Measurements from ENCODE around the gene TAF4B.
"Not testable (repeated sequence)": the region's sequence is repeated elsewhere in the genome, so short reads cannot be mapped to it uniquely, and the experiment has no call there.

The TAF4B gene

GRCh38 chr18:26226229-26227050 is at the start of gene TAF4B:
Gene TAF4B (plus strand): TSS chr18:26226445. CDS start chr18:26226934, 489 bp downstream.
- DNase-seq (ENCODE audit: low spot score) (peak; percentile 83), FAIRE-seq (no peak)

GRCh38 chr18:26181343-26181826 is 44.9 kb upstream of the TAF4B start:
- FAIRE-seq (no peak), DNase-seq (ENCODE audit: low spot score) (no peak)

- no peak for DNase-seq (ENCODE audit: low spot score)
Measured at GRCh38 chr18:26183395-26184112, 42.7 kb upstream of the TAF4B start.

GRCh38 chr18:26185267-26185666 is 41.0 kb upstream of the TAF4B start:
- FAIRE-seq (no peak), DNase-seq (ENCODE audit: low spot score) (no peak)

More at GRCh38 chr18:26183395-26184112, 42.7 kb upstream of the TAF4B start:
- no peak for FAIRE-seq

- FAIRE-seq (no peak), DNase-seq (ENCODE audit: low spot score) (no peak)
Measured at GRCh38 chr18:26190506-26190905, 35.7 kb upstream of the TAF4B start.

GRCh38 chr18:26192233-26192632 is 34.0 kb upstream of the TAF4B start:
- no peak for DNase-seq (ENCODE audit: low spot score)
- no peak for FAIRE-seq

- DNase-seq (ENCODE audit: low spot score): no peak
- FAIRE-seq: no peak
Measured at GRCh38 chr18:26196605-26197004, 29.6 kb upstream of the TAF4B start.

GRCh38 chr18:26202001-26202400 is 24.2 kb upstream of the TAF4B start:
- FAIRE-seq; DNase-seq (ENCODE audit: low spot score): not testable (repeated sequence)

- FAIRE-seq (no peak), DNase-seq (ENCODE audit: low spot score) (no peak)
Measured at GRCh38 chr18:26205318-26205717, 20.9 kb upstream of the TAF4B start.

- DNase-seq (ENCODE audit: low spot score): no peak
- no peak for FAIRE-seq
Measured at GRCh38 chr18:26206488-26206887, 19.8 kb upstream of the TAF4B start.

- no peak for FAIRE-seq
Measured at GRCh38 chr18:26207937-26208336, 18.3 kb upstream of the TAF4B start.

GRCh38 chr18:26208977-26209376 is 17.3 kb upstream of the TAF4B start:
- DNase-seq (ENCODE audit: low spot score): no peak
- no peak for FAIRE-seq

More at GRCh38 chr18:26207937-26208336, 18.3 kb upstream of the TAF4B start:
- no peak for DNase-seq (ENCODE audit: low spot score)

GRCh38 chr18:26210147-26210546 is 16.1 kb upstream of the TAF4B start:
- no peak for DNase-seq (ENCODE audit: low spot score)
- FAIRE-seq: no peak

- FAIRE-seq (no peak), DNase-seq (ENCODE audit: low spot score) (no peak)
Measured at GRCh38 chr18:26215247-26215970, 10.8 kb upstream of the TAF4B start.

- DNase-seq (ENCODE audit: low spot score) (no peak), FAIRE-seq (no peak)
Measured at GRCh38 chr18:26225022-26225693, 1.1 kb upstream of the TAF4B start.

GRCh38 chr18:26225915-26226228 is 373 bp upstream of the TAF4B start:
- FAIRE-seq (no peak), DNase-seq (ENCODE audit: low spot score) (no peak)

GRCh38 chr18:26227051-26227670 is 916 bp downstream of the TAF4B start:
- peak; percentile 1 for DNase-seq (ENCODE audit: low spot score)
- FAIRE-seq: no peak

- DNase-seq (ENCODE audit: low spot score): no peak
- no peak for FAIRE-seq
Measured at GRCh38 chr18:26228562-26229260, 2.5 kb downstream of the TAF4B start.

GRCh38 chr18:26230497-26230896 is 4.3 kb downstream of the TAF4B start:
- FAIRE-seq (no peak), DNase-seq (ENCODE audit: low spot score) (no peak)

- no peak for DNase-seq (ENCODE audit: low spot score)
- FAIRE-seq: no peak
Measured at GRCh38 chr18:26233208-26233607, 7.0 kb downstream of the TAF4B start.
